Astrocyte (in vitro differentiated cells and primary cell): Measurements from ENCODE around the gene FCN1.

Experiments
- CTCF ChIP-seq: IDR thresholded peaks from 2 replicates; pipeline ENCODE4 v1.5.1; 2011; ENCODE audit warnings: low read depth, mild to moderate bottlenecking, inconsistent platforms, low read length, moderate library complexity; ENCODE audit not compliant: insufficient read depth
- EZH2 ChIP-seq: IDR thresholded peaks from 2 replicates; pipeline ENCODE4 v1.6.1; 2012; ENCODE audit warnings: mild to moderate bottlenecking, low read length, inconsistent platforms; ENCODE audit not compliant: insufficient read depth

GRCh38 chr9:134944351-134944802 is 26.7 kb upstream of the FCN1 start:
- TF ChIP-seq CTCF (no peak), EZH2 (no peak)
